SIG-M5 (cell line): ENCODE data around the gene HIBCH.
"Not testable (repeated sequence)": the region's sequence is repeated elsewhere in the genome, so short reads cannot be mapped to it uniquely, and the experiment has no call there.

Experiments used
- DNase-seq: peaks from one replicate; lab custom pipeline; 2025; lab: John Stamatoyannopoulos, UW

Gene HIBCH

GRCh38 chr2:190343089-190343535 is 23.5 kb upstream of the HIBCH start:
- DNase-seq = no peak

- DNase-seq = no peak
Measured at GRCh38 chr2:190342611-190343010, 23.0 kb upstream of the HIBCH start.

DNA sequence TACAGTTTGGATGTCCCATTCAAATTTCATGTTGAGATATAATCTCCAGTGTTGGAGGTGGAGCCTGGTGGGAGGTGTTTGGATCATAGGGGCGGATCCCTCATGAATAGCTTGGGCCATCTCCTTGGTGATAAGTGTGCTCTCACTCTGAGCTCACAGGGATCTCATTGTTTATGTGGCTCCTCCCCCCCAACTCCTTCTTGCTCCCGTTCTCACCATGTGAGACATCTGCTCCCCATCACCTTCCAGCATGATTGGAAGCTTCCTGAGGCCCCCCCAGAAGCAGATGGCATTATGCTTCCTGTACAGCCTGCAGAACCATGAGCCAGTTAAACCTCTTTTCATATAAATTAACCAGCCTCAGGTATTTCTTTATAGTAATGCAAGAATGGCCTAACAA is 20.7 kb upstream of the HIBCH start:
- no peak for DNase-seq

GRCh38 chr2:190339394-190339793 is 19.8 kb upstream of the HIBCH start:
- DNase-seq = no peak

DNA sequence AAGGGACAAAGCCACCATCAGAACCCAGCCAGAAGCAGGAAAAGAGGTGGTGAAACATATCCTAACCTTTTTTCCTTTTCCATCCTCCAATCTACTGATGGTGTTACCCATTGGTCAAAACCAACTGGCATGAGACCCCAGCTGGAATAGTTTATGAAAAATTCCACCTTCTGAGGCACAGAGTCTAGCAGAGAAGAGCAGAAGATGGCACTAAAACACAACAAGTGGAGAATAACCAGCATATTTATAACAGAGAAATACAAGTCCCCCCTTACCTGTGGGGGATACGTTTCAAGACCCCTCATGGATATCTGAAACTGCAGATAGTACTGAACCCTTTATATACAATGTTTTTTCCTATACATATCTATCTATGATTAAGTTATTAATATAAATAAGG is 18.8 kb upstream of the HIBCH start:
- no peak for DNase-seq

GRCh38 chr2:190336420-190336819 is 16.8 kb upstream of the HIBCH start:
- no peak for DNase-seq

GRCh38 chr2:190335584-190335983 is 16.0 kb upstream of the HIBCH start:
- DNase-seq = not testable (repeated sequence)

DNA sequence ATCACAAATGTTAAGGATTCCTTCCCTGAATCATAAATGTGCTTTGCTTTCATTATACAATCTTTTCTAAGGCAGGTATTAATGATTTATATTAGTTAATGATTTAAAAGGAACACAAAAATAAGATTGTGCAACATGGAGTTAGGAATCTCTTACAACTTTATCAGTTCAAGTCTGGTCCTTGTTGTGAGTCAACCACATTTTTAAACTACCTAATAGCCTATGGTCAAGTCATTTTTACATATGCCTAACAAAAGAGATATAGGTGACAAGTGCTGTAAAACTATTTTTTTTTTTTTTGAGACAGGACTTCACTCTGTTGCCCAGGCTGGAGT is 15.6 kb upstream of the HIBCH start:
- DNase-seq = no peak

DNA sequence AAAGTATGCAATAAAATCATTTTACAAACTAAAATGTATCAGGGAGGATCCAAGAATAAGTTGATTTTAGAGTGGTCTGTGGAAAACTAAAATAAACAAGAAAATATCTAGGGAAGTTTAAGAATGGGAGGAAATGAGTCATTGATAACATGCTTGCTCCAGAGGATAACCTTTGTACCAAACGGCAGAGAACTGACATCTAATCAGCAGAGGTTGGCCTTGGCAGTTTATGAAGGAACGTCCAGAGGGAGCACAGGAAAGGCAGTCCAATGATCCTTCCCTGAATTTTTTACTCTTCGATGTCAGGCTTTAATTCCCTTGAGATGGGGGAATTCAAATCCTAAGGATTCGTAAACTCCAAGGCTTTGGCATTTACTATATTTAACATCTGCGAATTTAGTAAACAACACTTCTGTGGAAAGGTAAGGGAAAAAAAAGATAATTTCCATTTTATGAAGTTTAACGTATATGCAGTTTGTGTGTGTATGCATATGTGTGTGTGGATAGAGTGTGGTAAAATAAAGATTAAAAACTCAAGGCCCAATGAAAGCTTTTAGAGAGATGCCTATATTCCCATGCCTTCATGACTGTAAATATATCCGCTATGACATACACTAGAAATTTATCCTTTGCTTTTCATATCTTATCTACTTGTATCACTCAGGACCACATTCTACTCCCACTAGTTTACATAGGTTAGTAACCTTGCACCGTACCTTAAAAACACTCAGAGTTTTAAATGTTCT is 15.0 kb upstream of the HIBCH start:
- no peak for DNase-seq

DNA sequence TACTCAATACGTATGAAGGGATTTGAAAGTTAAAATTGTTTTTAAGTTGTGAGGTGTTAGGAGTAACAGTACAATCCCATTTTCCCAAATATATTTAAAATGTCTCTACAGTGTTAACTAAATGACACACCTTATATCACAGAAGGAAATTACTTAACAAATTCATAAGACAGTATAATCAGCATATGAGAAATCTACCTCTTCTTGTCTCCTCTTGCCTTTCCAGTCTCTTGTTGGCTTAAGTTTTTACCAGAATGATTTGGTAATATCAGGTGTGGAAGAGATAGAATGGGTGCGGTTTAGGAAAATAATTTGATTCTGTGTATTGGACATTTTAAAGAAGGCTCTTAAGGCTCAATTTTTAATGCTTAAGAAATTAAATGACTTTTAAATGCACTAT is 14.3 kb upstream of the HIBCH start:
- DNase-seq = no peak

GRCh38 chr2:190333395-190333794 is 13.8 kb upstream of the HIBCH start:
- DNase-seq = no peak

DNA sequence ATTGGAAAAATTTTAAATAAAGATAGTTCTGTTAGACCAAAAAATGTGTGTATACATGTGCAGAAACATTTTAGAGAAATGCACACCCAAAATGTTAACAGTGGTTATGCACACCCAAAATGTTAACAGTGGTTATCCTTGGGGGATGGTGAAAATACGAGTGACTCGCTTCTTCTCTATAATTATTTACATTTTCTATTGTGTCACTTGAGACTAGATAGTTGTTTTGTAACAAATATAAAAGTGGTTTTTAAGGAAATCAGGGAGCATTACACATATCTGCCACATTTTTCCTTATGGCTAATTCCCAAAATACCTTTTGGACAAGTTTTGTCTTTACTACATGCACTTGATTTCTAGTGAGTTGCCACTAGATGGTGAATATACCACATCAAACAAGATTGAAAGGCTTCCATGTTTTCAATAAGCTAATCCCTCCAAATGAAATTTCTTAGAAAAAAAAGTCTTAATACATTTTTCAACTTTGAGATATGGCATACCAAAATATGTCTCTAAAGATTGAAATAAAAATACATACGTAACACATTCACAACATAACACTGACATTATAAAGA is 9.0 kb upstream of the HIBCH start:
- no peak for DNase-seq

DNA sequence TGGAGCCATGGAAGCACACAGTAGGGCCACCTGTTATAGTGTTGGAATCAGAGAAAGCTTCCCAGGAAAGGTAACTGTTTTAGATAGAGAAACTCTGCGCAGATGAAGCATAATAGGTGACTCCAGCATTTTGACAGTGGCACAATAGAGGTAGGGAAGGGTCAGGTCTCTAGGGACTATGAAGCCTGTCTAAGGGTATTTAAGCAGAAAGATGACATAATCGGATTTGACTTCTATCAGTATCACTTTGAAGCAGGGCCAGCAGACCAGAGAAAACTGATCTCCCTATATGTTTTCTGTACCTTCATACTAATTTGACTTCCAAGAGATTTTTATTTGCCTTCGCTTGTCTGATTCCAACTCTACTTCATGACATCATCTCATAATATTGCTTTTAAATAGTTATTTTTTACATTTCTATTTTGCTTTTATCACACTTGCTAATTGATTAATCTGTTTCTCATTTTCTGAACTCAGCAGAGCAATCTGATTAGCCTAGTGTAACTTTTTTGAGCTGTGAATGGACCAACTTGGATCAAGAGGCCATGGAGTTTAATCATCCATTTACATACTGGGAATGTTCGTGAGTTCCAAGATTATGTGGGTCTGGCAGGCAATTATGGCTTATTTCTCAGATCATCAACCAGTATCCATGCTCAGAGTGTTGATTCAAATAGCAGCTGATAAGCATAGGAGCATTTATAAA is 8.4 kb upstream of the HIBCH start:
- no peak for DNase-seq

DNA sequence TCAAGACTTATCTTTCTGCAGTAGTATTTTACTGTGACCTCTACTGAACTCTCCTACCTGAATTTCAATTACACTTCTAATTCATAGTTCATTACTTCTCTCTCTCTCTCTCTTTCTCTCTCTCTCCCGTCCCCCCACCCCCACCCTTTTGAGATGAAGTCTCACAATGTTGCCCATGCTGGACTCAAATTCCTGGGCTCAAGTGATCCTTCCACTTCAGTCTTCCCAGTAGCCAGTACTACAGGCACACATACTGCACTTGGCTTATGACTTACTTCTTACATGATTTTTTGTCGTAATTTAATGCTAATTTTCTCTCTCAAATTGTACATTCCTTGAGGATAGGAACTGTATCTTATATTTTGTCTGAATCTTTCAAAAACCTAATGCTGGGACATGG is 6.0 kb upstream of the HIBCH start:
- no peak for DNase-seq

DNA sequence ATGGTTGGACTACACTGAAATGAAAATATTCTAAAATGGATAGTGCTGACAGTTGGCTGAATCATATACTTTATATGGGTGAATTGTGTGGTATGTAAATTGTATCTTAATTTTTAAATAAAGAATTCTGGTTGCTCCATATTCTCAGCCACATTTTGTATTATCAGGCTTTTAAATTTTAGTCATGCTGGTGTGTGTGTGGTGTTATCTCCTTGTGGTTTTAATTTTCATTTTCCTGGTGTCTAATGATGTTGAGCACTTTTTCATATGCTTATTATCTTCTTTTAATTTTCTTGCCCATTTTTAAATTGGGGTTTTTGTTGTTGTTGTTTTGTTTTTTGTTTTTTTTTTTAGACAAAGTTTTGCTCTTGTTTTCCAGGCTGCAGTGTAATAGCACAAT is 3.8 kb upstream of the HIBCH start:
- DNase-seq = no peak

GRCh38 chr2:190320696-190321095 is 1.1 kb upstream of the HIBCH start:
- DNase-seq = no peak

GRCh38 chr2:190318931-190319554 is 583 bp downstream of the HIBCH start:
- no peak for DNase-seq

DNA sequence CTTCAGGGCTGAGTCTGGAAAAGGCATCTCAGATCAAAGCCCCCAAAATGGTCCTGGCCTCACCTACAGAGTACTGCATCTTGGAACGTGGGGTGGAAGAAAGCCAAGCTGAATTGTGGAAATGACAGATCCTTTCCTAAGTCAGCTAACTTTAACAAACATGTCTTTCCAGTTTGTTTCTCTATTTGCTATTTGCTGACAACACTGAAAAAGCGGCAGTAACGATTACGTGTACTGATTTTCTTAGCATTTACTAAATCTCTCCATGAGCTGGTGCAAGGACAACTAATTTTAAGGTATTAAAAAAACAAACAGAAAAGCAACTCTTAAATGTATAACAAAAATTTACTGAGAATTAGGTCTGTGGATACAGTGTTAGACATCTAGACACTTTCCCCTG is 1.1 kb downstream of the HIBCH start:
- DNase-seq = no peak

GRCh38 chr2:190315273-190315672 is 4.4 kb downstream of the HIBCH start:
- DNase-seq = no peak

DNA sequence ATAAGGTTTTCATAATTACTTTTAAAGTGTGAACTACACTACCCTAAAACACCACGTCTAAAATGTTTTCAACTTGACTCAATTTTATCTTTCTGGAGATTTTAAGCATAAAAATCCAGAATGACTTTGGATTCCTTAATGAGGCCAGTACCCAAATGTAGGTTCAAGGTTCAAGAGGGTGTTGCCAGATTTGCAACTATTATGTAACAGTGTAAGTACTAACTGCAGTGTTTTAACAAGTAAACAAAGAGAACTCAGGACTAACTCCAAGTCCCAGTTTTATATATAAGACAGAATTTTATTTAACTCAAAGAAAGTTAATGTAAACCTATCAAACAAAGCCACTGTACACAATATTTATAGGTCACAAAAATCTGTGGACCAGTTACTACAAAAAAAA is 5.7 kb downstream of the HIBCH start:
- no peak for DNase-seq

DNA sequence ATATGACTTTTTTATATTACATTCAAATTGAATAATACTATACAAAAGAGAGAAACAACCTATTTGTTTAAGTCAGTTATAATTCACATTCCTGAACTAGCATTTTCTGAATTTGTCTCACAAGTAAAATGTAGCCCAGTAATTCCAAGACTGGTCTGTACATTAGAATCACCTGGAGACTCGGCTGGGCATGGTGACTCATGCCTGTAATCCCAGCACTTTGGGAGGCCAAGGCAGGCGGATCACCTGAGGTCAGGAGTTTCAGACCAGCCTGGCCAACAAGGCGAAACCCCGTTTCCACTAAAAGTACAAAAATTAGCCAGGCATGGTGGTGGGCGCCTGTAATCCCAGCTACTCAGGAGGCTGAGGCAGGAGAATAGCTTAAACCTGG is 7.0 kb downstream of the HIBCH start:
- DNase-seq = not testable (repeated sequence)

GRCh38 chr2:190311893-190312634 is 7.6 kb downstream of the HIBCH start:
- DNase-seq = no peak
